GM21576 (cell line): ENCODE measurements around the gene RPL36A.

Source experiments
- ATAC-seq: cut with Tn5 transposase; IDR thresholded peaks from one replicate; pipeline ENCODE4 v1.9.1; 2021; ENCODE audit warnings: mild to moderate bottlenecking, moderate library complexity; ENCODE audit not compliant: unreplicated experiment

RPL36A gene

GRCh38 chrX:101430457-101431078 is 39.8 kb downstream of the RPL36A start:
- ATAC-seq = peak; percentile 84

- no peak for ATAC-seq
Observed at GRCh38 chrX:101442085-101442484, 51.3 kb downstream of the RPL36A start.
